GM06990 (cell line): ENCODE results near the gene DLST.

ENCODE experiments used
- DNase-seq: peaks from one replicate; pipeline ENCODE4 v3.0.0-alpha.2; 2011; ENCODE audit not compliant: insufficient read length; ENCODE audit errors: extremely low read depth
- H3K27me3 ChIP-seq: replicated peaks from 2 replicates; pipeline ENCODE4 v1.6.0; 2011; ENCODE audit warnings: low read length; ENCODE audit not compliant: control insufficient read depth, insufficient read depth
- H3K36me3 ChIP-seq: 2 replicates; pipeline ENCODE4 v1.5.1; 2011; ENCODE audit warnings: low read length; ENCODE audit not compliant: control insufficient read depth, insufficient read depth
- H3K4me3 ChIP-seq: replicated peaks from 2 replicates; pipeline ENCODE4 v1.5.1; 2011; ENCODE audit warnings: low read depth, mild to moderate bottlenecking, control low read depth, low read length
- TF ChIP-seq, protein P1 (sequence below): IDR thresholded peaks from 2 replicates; pipeline ENCODE4 v1.5.1; 2011; ENCODE audit warnings: low read length, control low read depth, mild to moderate bottlenecking, inconsistent platforms; ENCODE audit not compliant: insufficient read depth, poor library complexity, severe bottlenecking

Gene DLST

DNA sequence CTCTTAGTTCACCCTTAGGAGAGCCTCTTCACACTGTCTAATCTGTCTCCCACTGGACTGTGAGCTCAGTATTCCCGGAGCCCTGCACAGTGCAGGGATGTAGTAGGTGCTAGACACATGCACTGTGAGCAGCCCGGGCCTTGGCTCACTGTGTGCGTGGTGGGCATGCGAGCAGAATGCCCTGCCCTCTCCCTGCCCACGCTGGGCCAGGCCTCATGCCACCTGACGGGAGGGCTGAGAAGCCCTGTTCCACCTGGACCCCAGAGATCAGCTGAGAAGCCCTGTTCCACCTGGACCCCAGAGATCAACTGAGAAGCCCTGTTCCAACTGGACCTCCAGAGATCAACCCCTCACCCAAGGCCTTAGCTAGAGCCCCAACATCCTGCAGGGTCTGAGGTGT lies 30.4 kb downstream of the DLST start:
- no peaks in the 10 kb centered on the region for H3K27me3 ChIP-seq

DNA sequence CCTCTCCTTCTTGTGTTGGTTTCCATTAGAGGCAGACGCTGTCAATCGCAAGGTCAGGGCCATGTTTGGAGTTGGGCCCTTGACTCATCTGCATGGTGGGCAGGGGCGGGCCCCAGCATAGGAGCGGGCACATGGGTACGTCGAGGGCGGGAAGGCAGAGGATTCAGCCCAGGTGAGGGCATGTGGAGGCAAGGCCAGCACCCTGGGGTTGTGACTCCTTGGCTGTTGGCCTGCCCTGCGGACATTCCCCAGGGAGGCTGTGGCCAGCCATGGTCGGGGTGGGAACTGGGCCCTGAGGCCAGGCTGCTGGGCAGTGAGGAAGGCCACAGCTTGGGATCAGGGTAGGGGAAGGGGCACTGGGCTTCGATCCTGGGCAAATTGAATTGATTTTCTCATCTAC lies 31.1 kb downstream of the DLST start:
- no peak for DNase-seq
- peaks cover 3% of the 10 kb centered on the region for H3K36me3 ChIP-seq
- no peak overlapping the region for H3K4me3 ChIP-seq
- TF ChIP-seq, protein P1, sequence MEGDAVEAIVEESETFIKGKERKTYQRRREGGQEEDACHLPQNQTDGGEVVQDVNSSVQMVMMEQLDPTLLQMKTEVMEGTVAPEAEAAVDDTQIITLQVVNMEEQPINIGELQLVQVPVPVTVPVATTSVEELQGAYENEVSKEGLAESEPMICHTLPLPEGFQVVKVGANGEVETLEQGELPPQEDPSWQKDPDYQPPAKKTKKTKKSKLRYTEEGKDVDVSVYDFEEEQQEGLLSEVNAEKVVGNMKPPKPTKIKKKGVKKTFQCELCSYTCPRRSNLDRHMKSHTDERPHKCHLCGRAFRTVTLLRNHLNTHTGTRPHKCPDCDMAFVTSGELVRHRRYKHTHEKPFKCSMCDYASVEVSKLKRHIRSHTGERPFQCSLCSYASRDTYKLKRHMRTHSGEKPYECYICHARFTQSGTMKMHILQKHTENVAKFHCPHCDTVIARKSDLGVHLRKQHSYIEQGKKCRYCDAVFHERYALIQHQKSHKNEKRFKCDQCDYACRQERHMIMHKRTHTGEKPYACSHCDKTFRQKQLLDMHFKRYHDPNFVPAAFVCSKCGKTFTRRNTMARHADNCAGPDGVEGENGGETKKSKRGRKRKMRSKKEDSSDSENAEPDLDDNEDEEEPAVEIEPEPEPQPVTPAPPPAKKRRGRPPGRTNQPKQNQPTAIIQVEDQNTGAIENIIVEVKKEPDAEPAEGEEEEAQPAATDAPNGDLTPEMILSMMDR: no peak
- no peaks in the 10 kb centered on the region for H3K27me3 ChIP-seq

More for the DNA sequence above, 30.4 kb downstream of the DLST start:
- TF ChIP-seq, protein P1: no peak
- no peak overlapping the region for H3K4me3 ChIP-seq
- no peak for DNase-seq
- H3K36me3 ChIP-seq: peaks cover 3% of the 10 kb centered on the region

DNA sequence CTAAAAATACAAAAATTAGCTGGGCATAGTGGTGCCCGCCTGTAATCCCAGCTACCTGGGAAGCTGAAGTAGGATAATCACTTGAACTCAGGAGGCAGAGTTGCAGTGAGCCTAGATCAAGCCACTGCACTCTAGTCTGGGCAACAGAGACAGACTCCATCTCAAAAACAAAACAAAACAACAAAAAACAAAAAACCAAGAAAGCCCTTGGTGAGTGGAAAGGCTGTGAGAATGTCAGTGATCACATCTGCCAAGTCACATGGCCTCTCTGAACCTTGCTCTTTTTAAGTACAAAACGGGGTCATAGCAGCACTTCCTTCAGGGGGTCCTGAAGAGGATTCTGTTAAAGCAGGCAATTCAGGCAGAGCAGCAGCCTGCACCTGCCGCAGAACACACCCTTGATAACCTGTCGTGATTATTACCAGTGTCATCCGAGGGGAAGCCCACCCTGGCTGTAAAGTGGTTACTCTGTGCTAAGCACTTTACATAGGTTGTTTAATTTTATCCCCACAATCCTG lies 31.7 kb downstream of the DLST start:
- H3K4me3 ChIP-seq: no peak overlapping the region
- TF ChIP-seq, protein P1: no peak
- H3K27me3 ChIP-seq: no peaks in the 10 kb centered on the region
- peaks cover 3% of the 10 kb centered on the region for H3K36me3 ChIP-seq
- no peak for DNase-seq

DNA sequence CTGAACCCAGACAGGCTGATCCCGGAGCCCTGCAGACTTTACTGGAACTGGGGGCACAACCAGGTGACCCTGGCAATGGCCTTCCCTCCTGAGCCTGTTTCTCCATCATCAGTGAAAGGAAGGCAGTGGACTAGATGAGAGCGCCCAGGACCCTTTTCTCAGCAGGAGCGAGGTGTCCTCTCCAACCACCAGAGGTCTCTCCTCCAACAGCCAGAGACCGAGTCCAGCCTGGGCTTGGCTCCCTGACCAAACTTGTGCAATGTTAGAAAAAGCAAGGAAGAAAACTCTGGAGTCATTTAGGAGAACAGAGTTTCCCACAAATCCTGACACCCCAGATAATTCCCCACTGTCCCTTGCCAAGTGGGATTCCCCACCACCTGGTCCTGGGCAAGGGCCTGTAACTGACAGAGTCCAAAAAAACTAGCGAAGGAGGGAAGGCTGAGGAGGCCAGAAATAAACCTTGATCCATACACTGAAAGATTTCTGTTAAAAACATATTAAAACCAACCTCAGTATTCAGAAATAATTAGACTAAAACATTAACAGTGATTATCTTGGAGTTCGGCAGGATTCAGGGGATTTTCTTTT lies 32.4 kb downstream of the DLST start:
- Histone ChIP-seq H3K27me3 (no peaks in the 10 kb centered on the region), H3K36me3 (peaks cover 3% of the 10 kb centered on the region), H3K4me3 (no peak overlapping the region)
- no peak for DNase-seq
- TF ChIP-seq, protein P1: peak; percentile 67

DNA sequence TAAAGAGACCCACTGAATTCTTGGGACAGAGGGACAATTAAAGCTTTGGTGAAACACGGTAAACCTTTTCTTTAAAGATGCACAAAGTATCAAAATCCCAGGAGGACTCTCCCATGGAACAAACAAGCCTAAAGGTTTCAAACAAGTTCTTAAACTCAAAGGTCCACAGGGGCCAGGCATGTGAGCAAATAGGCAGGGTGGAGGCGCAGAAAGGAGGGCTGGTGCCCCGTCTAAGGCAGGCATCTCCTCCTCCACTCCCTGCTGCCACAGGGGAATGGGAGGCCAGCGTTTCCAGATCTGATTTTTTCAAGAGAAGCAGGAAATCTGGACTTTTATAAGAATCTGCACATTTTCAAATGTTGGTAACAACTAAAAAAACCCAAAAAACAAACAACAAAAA lies 33.7 kb downstream of the DLST start:
- DNase-seq: no peak
- no peaks in the 10 kb centered on the region for H3K27me3 ChIP-seq
- peaks cover 3% of the 10 kb centered on the region for H3K36me3 ChIP-seq
- TF ChIP-seq, protein P1: no peak
- no peak overlapping the region for H3K4me3 ChIP-seq

DNA sequence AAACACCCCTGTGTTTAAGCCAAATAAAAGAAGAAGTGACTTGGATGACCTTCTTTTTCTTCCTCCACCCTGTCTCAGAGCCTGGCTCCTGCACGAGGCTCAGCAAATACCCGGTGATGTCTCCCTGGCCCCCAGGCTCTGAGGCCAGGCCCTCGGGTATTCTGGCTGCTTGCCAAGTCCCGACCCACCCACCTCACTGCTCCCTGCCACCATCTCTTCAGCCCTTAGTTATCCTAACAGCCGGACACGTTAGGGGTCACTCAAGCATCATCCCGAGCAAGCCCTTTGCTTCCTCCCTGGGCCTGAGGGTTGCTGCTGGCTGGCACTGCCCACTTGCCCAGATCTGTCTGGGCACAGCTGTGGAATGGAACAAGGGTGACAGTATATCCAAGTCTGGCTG lies 34.1 kb downstream of the DLST start:
- Histone ChIP-seq H3K4me3 (no peak overlapping the region), H3K27me3 (no peaks in the 10 kb centered on the region), H3K36me3 (peaks cover 3% of the 10 kb centered on the region)
- TF ChIP-seq, protein P1: no peak
- no peak for DNase-seq
